Activated naive CD4-positive, alpha-beta T cell treated with anti-CD3 and anti-CD28 coated beads, Interleukin-2, amount 50 U/mL, for 24 hours (primary cell): ENCODE measurements around the gene ST3GAL4.
"Not testable (repeated sequence)": the region's sequence is repeated elsewhere in the genome, so short reads cannot be mapped to it uniquely, and the experiment has no call there.

Source experiments
- H3K27ac Mint-ChIP-seq: one replicate; pipeline ENCODE4 v1.8.0; 2021; ENCODE audit warnings: mild to moderate bottlenecking, mixed read lengths
- H3K27me3 Mint-ChIP-seq: one replicate; pipeline ENCODE4 v1.8.0; 2021; ENCODE audit warnings: mixed read lengths
- H3K36me3 Mint-ChIP-seq: one replicate; pipeline ENCODE4 v1.8.0; 2021; ENCODE audit warnings: mixed read lengths
- H3K4me1 Mint-ChIP-seq: one replicate; pipeline ENCODE4 v1.8.0; 2021; ENCODE audit warnings: mixed read lengths
- H3K4me3 Mint-ChIP-seq: one replicate; pipeline ENCODE4 v1.8.0; 2021; ENCODE audit warnings: mild to moderate bottlenecking, mixed read lengths
- H3K9me3 Mint-ChIP-seq: one replicate; pipeline ENCODE4 v1.8.0; 2021; ENCODE audit warnings: mixed read lengths

Gene ST3GAL4, protein sequence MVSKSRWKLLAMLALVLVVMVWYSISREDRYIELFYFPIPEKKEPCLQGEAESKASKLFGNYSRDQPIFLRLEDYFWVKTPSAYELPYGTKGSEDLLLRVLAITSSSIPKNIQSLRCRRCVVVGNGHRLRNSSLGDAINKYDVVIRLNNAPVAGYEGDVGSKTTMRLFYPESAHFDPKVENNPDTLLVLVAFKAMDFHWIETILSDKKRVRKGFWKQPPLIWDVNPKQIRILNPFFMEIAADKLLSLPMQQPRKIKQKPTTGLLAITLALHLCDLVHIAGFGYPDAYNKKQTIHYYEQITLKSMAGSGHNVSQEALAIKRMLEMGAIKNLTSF

GRCh38 chr11:126355324-126355925, at the start of gene ST3GAL4:
Gene ST3GAL4, plus strand, starts transcription at chr11:126355686. Its CDS starts 50,470 bp downstream, at chr11:126406156.
- no peaks in the 10 kb centered on the region for H3K9me3 Mint-ChIP-seq
- H3K27me3 Mint-ChIP-seq = no peaks in the 10 kb centered on the region
- H3K4me1 Mint-ChIP-seq = peaks cover 25% of the 10 kb centered on the region
- H3K27ac Mint-ChIP-seq = peak within 1 kb of the TSS; percentile 1
- H3K36me3 Mint-ChIP-seq = no peaks in the 10 kb centered on the region
- peak within 1 kb of the TSS; percentile 93 for H3K4me3 Mint-ChIP-seq

GRCh38 chr11:126305699-126306098, 49.8 kb upstream of the ST3GAL4 start:
- H3K27me3 Mint-ChIP-seq = no peaks in the 10 kb centered on the region
- H3K9me3 Mint-ChIP-seq = no peaks in the 10 kb centered on the region
- peaks cover 53% of the 10 kb centered on the region for H3K4me1 Mint-ChIP-seq
- peak overlapping the region; percentile 88 for H3K27ac Mint-ChIP-seq
- peaks cover 6% of the 10 kb centered on the region for H3K36me3 Mint-ChIP-seq
- H3K4me3 Mint-ChIP-seq = peak overlapping the region; percentile 81

DNA sequence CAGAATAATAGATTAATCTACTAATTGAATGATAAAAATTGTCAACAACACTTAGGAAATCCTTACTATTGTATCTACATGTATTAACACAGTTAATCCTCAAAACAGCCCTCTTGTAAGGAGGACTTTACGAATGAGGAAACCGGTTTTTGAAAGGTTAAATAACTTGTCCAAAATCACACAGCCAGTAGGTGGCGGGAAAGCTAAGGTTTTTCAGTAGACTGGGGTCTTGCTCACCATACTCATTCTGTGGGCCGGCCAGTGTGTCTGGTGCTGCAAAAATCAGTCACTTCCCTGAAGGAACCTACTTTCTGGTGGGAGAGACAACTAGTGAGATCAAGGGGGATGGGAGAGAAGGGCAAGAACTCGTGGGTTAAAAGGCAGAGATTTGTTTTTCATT, 47.8 kb upstream of the ST3GAL4 start:
- Mint-ChIP-seq H3K4me1 (peaks cover 63% of the 10 kb centered on the region), H3K27me3 (no peaks in the 10 kb centered on the region), H3K27ac (peak overlapping the region; percentile 11), H3K9me3 (no peaks in the 10 kb centered on the region), H3K4me3 (peak overlapping the region; percentile 5), H3K36me3 (peaks cover 6% of the 10 kb centered on the region)

DNA sequence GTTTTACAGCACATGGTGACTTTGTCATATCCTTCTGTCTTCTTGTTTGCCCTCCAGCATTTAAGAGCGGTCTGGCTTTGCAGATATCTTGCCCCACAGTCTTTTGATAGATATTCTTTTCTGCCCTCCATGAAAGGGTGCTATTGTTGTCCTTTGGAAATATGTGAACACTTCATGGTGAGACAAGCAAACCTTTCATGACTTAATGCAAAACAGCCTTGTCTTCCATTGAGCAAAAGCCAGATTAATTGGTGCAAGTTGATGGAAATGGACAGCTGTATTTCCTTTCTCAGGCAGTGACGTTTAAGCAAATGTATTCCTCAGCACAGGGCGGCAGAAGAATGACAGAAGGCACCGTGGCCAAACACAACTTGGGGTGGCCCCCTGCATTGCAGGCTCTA, 47.2 kb upstream of the ST3GAL4 start:
- peaks cover 6% of the 10 kb centered on the region for H3K36me3 Mint-ChIP-seq
- no peaks in the 10 kb centered on the region for H3K27me3 Mint-ChIP-seq
- no peak overlapping the region for H3K4me3 Mint-ChIP-seq
- no peaks in the 10 kb centered on the region for H3K9me3 Mint-ChIP-seq
- no peak overlapping the region for H3K27ac Mint-ChIP-seq
- H3K4me1 Mint-ChIP-seq = peaks cover 59% of the 10 kb centered on the region

DNA sequence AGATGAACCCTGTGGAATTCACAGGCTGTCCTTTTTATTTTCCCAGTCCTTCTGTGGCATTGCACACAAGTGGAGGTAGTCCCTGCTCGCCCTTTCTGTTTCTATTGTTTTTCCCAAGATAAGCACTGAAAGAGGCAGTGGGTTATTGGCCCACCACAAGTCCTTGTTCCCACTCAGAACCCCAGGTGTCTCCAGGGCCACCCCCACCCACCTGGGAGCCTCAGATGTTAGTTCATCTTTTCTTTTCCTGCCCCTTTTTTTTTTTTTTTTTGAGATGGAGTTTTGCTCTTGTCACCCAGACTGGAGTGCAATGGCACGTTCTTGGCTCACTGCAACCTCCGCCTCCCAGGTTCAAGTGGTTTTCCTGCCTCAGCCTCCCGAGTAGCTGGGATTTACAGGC, 46.7 kb upstream of the ST3GAL4 start:
- not testable (repeated sequence) for H3K36me3 Mint-ChIP-seq, H3K4me3 Mint-ChIP-seq, H3K9me3 Mint-ChIP-seq, H3K27me3 Mint-ChIP-seq, H3K27ac Mint-ChIP-seq
- peaks cover 57% of the 10 kb centered on the region for H3K4me1 Mint-ChIP-seq

- peak overlapping the region; percentile 36 for H3K27ac Mint-ChIP-seq
- no peaks in the 10 kb centered on the region for H3K9me3 Mint-ChIP-seq
- peaks cover 46% of the 10 kb centered on the region for H3K4me1 Mint-ChIP-seq
- H3K27me3 Mint-ChIP-seq = no peaks in the 10 kb centered on the region
- peaks cover 14% of the 10 kb centered on the region for H3K36me3 Mint-ChIP-seq
- no peak overlapping the region for H3K4me3 Mint-ChIP-seq
These were observed 45.1 kb upstream of the ST3GAL4 start for GRCh38 chr11:126310200-126310991.

DNA sequence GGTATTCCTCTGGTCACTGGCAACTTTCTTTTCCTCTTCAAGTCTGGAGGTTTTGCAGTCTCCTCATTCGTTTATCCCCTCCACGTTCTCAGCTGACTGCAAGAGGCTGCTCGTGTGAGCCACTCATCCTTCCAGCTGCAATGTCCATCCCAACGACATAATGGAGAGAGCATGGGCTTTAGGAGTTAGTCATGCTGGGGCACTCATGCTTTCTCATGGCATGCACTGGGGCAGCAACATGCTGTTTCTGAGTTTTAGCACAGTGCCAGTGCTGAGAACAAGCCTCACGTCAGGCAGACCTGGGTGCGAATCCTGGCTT, 44.5 kb upstream of the ST3GAL4 start:
- H3K9me3 Mint-ChIP-seq = no peaks in the 10 kb centered on the region
- H3K36me3 Mint-ChIP-seq = peaks cover 12% of the 10 kb centered on the region
- H3K4me1 Mint-ChIP-seq = peaks cover 41% of the 10 kb centered on the region
- H3K4me3 Mint-ChIP-seq = no peak overlapping the region
- H3K27ac Mint-ChIP-seq = no peak overlapping the region
- no peaks in the 10 kb centered on the region for H3K27me3 Mint-ChIP-seq

DNA sequence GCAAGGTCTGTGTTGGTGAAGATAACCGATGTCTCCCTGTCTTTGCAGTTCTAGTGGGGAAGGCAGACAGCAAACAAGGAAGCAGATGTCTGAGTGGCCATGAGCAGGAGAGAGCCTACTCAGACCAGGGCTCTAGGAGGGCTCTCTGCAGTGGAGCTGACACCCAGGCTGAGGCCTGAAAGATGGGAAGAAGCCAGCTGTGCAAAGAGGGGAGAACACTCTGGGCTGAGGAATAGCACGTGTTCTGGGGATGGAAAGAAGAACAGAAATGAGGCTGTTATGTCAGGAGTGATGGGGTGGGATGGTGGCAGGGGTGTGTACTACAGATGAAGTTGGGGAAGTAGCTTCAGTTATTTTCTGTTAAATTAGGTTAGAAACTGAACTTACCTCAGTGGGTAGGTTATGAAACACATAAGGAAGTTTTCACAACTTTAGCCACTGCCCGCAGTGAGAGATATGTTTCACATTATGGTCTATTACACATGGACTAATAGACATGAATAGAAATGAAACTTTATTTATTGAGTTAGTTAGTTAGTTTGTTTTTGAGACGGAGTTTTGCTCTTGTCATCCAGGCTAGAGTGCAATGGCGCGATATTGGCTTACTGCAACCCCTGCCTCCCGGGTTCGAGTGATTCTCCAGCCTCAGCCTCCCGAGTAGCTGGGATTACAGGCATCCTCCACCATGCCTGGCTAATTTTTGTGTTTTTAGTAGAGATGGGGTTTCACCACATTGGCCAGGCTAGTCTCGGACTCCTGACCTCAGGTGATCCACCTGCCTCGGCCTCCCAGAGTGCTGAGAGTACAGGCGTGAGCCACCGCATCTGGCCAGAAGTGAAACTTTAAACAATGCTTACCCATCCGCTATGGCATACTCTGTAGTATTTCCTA, 43.8 kb upstream of the ST3GAL4 start:
- Mint-ChIP-seq H3K9me3 (no peaks in the 10 kb centered on the region), H3K27me3 (no peaks in the 10 kb centered on the region), H3K27ac (no peak overlapping the region), H3K4me1 (peaks cover 41% of the 10 kb centered on the region), H3K36me3 (peaks cover 18% of the 10 kb centered on the region), H3K4me3 (no peak overlapping the region)

GRCh38 chr11:126312961-126313360, 42.5 kb upstream of the ST3GAL4 start:
- H3K27me3 Mint-ChIP-seq = no peaks in the 10 kb centered on the region
- H3K4me3 Mint-ChIP-seq = no peak overlapping the region
- no peak overlapping the region for H3K27ac Mint-ChIP-seq
- peaks cover 40% of the 10 kb centered on the region for H3K4me1 Mint-ChIP-seq
- no peaks in the 10 kb centered on the region for H3K9me3 Mint-ChIP-seq
- H3K36me3 Mint-ChIP-seq = peaks cover 20% of the 10 kb centered on the region

DNA sequence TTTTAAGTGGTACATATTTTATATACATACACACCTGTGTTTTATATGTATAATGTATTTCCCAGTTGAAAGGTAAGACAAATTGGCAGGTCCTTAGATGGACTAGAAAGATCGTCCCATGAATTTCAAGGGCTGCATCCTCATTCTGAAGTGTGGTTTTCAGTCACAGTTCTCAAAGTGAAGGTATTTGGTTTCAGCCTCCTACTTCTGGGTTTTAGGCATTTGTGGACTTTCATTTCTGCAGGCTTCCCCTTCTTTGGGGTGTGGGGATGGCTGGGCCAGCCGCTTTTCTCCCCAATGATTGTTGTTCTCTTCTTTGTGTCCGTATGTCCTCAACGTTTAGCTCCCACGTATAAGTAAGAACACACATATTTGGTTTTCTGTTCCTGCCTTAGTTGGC, 41.7 kb upstream of the ST3GAL4 start:
- Mint-ChIP-seq H3K27ac (peak overlapping the region; percentile 21), H3K36me3 (peaks cover 20% of the 10 kb centered on the region), H3K9me3 (no peaks in the 10 kb centered on the region), H3K4me1 (peaks cover 44% of the 10 kb centered on the region), H3K27me3 (no peaks in the 10 kb centered on the region), H3K4me3 (no peak overlapping the region)

GRCh38 chr11:126317432-126317755, 38.1 kb upstream of the ST3GAL4 start:
- Mint-ChIP-seq H3K27ac (peak overlapping the region; percentile 94), H3K4me3 (peak overlapping the region; percentile 68), H3K36me3 (peaks cover 22% of the 10 kb centered on the region), H3K4me1 (peaks cover 38% of the 10 kb centered on the region), H3K27me3 (no peaks in the 10 kb centered on the region), H3K9me3 (no peaks in the 10 kb centered on the region)

GRCh38 chr11:126317756-126318573, 37.5 kb upstream of the ST3GAL4 start:
- Mint-ChIP-seq H3K27ac (peak overlapping the region; percentile 94), H3K36me3 (peaks cover 22% of the 10 kb centered on the region), H3K4me3 (peak overlapping the region; percentile 68), H3K27me3 (no peaks in the 10 kb centered on the region), H3K4me1 (peaks cover 38% of the 10 kb centered on the region), H3K9me3 (no peaks in the 10 kb centered on the region)

- peak overlapping the region; percentile 68 for H3K4me3 Mint-ChIP-seq
- peaks cover 21% of the 10 kb centered on the region for H3K36me3 Mint-ChIP-seq
- H3K27ac Mint-ChIP-seq = peak overlapping the region; percentile 94
- H3K9me3 Mint-ChIP-seq = no peaks in the 10 kb centered on the region
- peaks cover 38% of the 10 kb centered on the region for H3K4me1 Mint-ChIP-seq
- no peaks in the 10 kb centered on the region for H3K27me3 Mint-ChIP-seq
These were observed 36.7 kb upstream of the ST3GAL4 start for GRCh38 chr11:126318574-126319373.

- H3K36me3 Mint-ChIP-seq = peaks cover 16% of the 10 kb centered on the region
- peak overlapping the region; percentile 11 for H3K27ac Mint-ChIP-seq
- peaks cover 38% of the 10 kb centered on the region for H3K4me1 Mint-ChIP-seq
- no peaks in the 10 kb centered on the region for H3K9me3 Mint-ChIP-seq
- H3K27me3 Mint-ChIP-seq = no peaks in the 10 kb centered on the region
- no peak overlapping the region for H3K4me3 Mint-ChIP-seq
These were observed 36.1 kb upstream of the ST3GAL4 start for GRCh38 chr11:126319374-126319740.
